ENCODE measurements around the gene SLC24A3. TPM values are rescaled to one million over a fixed set of nuclear protein-coding genes. Genes with fewer than 3 reads are reported as not detected.

The SLC24A3 gene
- total RNA-seq, 1 experiment from 2014 or later: 0.14 TPM

GRCh38 chr20:19662637-19662995 is 450.2 kb downstream of the SLC24A3 start:
- Histone ChIP-seq H3K4me3 (ENCODE audit: low read depth, low read length) (no peak overlapping the region), H3K9me3 (no peaks in the 10 kb centered on the region), H3K4me1 (no peaks in the 10 kb centered on the region), H3K36me3 (ENCODE audit: control insufficient read depth, insufficient read depth, low read length) (no peaks in the 10 kb centered on the region), H3K27me3 (replicated peaks; ENCODE audit: control insufficient read depth, insufficient read depth, low read length) (0 out of 2 replicates have a peak, but pooled peaks cover 3% of the 10 kb centered on the region)
- BruUV-seq (replicated peaks): no TSS peak
- H3K27ac Mint-ChIP-seq (ENCODE audit: unreplicated experiment): no peak overlapping the region
- peaks cover 27% of the 10 kb centered on the region for H3K27me3 Mint-ChIP-seq (ENCODE audit: insufficient read depth, unreplicated experiment)
- H3K9me3 Mint-ChIP-seq (ENCODE audit: unreplicated experiment): no peaks in the 10 kb centered on the region
- no peak overlapping the region for H3K4me3 Mint-ChIP-seq (ENCODE audit: unreplicated experiment)
- intact Hi-C loops (cut with micrococcal nuclease; ENCODE audit: unreplicated experiment): loop anchor here (1.0 to 5.0 kb wide), 5 partner anchors 34 to 1030 kb away; no protein-coding TSS in a partner anchor
- no peak for DNase-seq
- ChIA-PET CTCF (interaction anchor here (0.7 to 4.2 kb wide), 4 partner anchors 34 to 240 kb away, joined by 3 to 37 read pairs (median 3); no protein-coding TSS in a partner anchor), POLR2A (no interaction called here)
- TF ChIP-seq, protein P1, sequence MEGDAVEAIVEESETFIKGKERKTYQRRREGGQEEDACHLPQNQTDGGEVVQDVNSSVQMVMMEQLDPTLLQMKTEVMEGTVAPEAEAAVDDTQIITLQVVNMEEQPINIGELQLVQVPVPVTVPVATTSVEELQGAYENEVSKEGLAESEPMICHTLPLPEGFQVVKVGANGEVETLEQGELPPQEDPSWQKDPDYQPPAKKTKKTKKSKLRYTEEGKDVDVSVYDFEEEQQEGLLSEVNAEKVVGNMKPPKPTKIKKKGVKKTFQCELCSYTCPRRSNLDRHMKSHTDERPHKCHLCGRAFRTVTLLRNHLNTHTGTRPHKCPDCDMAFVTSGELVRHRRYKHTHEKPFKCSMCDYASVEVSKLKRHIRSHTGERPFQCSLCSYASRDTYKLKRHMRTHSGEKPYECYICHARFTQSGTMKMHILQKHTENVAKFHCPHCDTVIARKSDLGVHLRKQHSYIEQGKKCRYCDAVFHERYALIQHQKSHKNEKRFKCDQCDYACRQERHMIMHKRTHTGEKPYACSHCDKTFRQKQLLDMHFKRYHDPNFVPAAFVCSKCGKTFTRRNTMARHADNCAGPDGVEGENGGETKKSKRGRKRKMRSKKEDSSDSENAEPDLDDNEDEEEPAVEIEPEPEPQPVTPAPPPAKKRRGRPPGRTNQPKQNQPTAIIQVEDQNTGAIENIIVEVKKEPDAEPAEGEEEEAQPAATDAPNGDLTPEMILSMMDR (IDR thresholded peaks at IDR 0.05; ENCODE audit: insufficient read depth in 1 of 2, low read depth in 1 of 2, low read length in 1 of 2, severe bottlenecking in 1 of 2, unreplicated experiment in 1 of 2): no peak
- no peaks in the 10 kb centered on the region for H3K36me3 Mint-ChIP-seq (ENCODE audit: insufficient read depth, unreplicated experiment)
- H3K4me1 Mint-ChIP-seq (ENCODE audit: low read depth, unreplicated experiment): peaks cover 10% of the 10 kb centered on the region

- ChIA-PET CTCF (no interaction called here), POLR2A (no interaction called here)
- no peaks in the 10 kb centered on the region for H3K9me3 ChIP-seq
- H3K4me1 ChIP-seq: no peaks in the 10 kb centered on the region
- no TSS peak for BruUV-seq (replicated peaks)
- H3K4me3 Mint-ChIP-seq (ENCODE audit: unreplicated experiment): no peak overlapping the region
- no peak overlapping the region for H3K4me3 ChIP-seq (ENCODE audit: low read depth, low read length)
- no peak overlapping the region for H3K27ac Mint-ChIP-seq (ENCODE audit: unreplicated experiment)
- H3K36me3 ChIP-seq (ENCODE audit: control insufficient read depth, insufficient read depth, low read length): no peaks in the 10 kb centered on the region
- DNase-seq: no peak
- no peaks in the 10 kb centered on the region for H3K36me3 Mint-ChIP-seq (ENCODE audit: insufficient read depth, unreplicated experiment)
- intact Hi-C loops (cut with micrococcal nuclease; ENCODE audit: unreplicated experiment): no loop called here
- TF ChIP-seq, protein P1 (IDR thresholded peaks at IDR 0.05; ENCODE audit: insufficient read depth in 1 of 2, low read depth in 1 of 2, low read length in 1 of 2, severe bottlenecking in 1 of 2, unreplicated experiment in 1 of 2): no peak
- no peaks in the 10 kb centered on the region for H3K9me3 Mint-ChIP-seq (ENCODE audit: unreplicated experiment)
- H3K27me3 ChIP-seq (replicated peaks; ENCODE audit: control insufficient read depth, insufficient read depth, low read length): no peaks in the 10 kb centered on the region
- H3K27me3 Mint-ChIP-seq (ENCODE audit: insufficient read depth, unreplicated experiment): peaks cover 15% of the 10 kb centered on the region
- H3K4me1 Mint-ChIP-seq (ENCODE audit: low read depth, unreplicated experiment): peaks cover 7% of the 10 kb centered on the region
Measured at GRCh38 chr20:19668418-19668817, 456.0 kb downstream of the SLC24A3 start.

GRCh38 chr20:19670829-19671228 is 458.4 kb downstream of the SLC24A3 start:
- TF ChIP-seq, protein P1 (IDR thresholded peaks at IDR 0.05; ENCODE audit: insufficient read depth in 1 of 2, low read depth in 1 of 2, low read length in 1 of 2, severe bottlenecking in 1 of 2, unreplicated experiment in 1 of 2): no peak
- DNase-seq: no peak
- Mint-ChIP-seq H3K27ac (ENCODE audit: unreplicated experiment) (no peak overlapping the region), H3K27me3 (ENCODE audit: insufficient read depth, unreplicated experiment) (peaks cover 8% of the 10 kb centered on the region), H3K36me3 (ENCODE audit: insufficient read depth, unreplicated experiment) (no peaks in the 10 kb centered on the region), H3K4me1 (ENCODE audit: low read depth, unreplicated experiment) (peaks cover 7% of the 10 kb centered on the region), H3K9me3 (ENCODE audit: unreplicated experiment) (no peaks in the 10 kb centered on the region), H3K4me3 (ENCODE audit: unreplicated experiment) (no peak overlapping the region)
- ChIA-PET CTCF (no interaction called here), POLR2A (no interaction called here)
- intact Hi-C loops (cut with micrococcal nuclease; ENCODE audit: unreplicated experiment): no loop called here
- BruUV-seq (replicated peaks): no TSS peak
- H3K4me1 ChIP-seq: no peaks in the 10 kb centered on the region
- H3K27me3 ChIP-seq (replicated peaks; ENCODE audit: control insufficient read depth, insufficient read depth, low read length): no peaks in the 10 kb centered on the region
- no peak overlapping the region for H3K4me3 ChIP-seq (ENCODE audit: low read depth, low read length)
- H3K9me3 ChIP-seq: no peaks in the 10 kb centered on the region
- no peaks in the 10 kb centered on the region for H3K36me3 ChIP-seq (ENCODE audit: control insufficient read depth, insufficient read depth, low read length)
